Measurements from ENCODE around the gene SBNO2.

SBNO2 gene

DNA sequence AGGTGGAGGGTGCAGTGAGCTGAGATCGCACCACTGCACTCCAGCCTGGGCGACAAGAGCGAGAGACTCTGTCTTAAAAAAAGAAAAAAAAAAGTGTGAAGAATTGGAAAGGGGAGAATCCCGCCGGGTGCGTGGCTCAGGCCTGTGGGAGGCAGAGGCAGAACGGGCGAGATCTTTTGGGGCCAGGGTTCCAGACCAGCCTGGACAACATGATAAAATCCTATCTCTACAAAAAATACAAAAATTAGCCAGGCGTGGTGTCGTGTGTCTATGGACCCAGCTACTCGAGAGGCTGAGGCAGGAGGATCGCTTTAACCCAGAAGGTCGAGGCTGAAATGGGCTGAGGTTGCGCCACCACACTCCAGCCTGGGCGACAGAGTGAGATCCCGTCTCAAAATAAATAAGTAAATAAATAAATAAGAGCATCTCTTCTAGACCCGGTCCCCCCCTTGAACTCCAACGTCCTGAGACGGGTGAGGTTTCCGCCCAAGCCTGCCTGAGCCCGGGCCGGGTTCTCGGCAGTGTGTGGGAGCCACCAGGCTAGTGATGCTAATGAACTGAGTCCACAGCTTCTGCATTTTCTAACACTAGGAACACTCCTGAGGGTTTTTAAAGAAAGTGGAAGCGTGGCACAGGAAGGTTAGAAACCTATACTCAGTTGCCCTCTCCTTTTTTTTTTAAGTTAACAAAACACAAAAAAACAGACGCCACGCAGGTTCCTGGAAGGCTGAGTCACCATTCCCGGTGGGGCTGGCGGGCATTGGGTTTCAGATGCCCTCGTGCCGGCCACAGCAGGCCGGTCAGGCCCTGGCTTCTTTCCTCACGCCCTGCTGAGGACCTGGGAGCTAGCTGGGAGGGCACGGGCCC lies 48.2 kb downstream of the SBNO2 start:
- TF ChIP-seq, protein P1, sequence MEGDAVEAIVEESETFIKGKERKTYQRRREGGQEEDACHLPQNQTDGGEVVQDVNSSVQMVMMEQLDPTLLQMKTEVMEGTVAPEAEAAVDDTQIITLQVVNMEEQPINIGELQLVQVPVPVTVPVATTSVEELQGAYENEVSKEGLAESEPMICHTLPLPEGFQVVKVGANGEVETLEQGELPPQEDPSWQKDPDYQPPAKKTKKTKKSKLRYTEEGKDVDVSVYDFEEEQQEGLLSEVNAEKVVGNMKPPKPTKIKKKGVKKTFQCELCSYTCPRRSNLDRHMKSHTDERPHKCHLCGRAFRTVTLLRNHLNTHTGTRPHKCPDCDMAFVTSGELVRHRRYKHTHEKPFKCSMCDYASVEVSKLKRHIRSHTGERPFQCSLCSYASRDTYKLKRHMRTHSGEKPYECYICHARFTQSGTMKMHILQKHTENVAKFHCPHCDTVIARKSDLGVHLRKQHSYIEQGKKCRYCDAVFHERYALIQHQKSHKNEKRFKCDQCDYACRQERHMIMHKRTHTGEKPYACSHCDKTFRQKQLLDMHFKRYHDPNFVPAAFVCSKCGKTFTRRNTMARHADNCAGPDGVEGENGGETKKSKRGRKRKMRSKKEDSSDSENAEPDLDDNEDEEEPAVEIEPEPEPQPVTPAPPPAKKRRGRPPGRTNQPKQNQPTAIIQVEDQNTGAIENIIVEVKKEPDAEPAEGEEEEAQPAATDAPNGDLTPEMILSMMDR (IDR thresholded peaks at IDR 0.05; ENCODE audit: extremely low read depth, missing control alignments): no peak
- DNase-seq (ENCODE audit: low spot score): no peak

DNA sequence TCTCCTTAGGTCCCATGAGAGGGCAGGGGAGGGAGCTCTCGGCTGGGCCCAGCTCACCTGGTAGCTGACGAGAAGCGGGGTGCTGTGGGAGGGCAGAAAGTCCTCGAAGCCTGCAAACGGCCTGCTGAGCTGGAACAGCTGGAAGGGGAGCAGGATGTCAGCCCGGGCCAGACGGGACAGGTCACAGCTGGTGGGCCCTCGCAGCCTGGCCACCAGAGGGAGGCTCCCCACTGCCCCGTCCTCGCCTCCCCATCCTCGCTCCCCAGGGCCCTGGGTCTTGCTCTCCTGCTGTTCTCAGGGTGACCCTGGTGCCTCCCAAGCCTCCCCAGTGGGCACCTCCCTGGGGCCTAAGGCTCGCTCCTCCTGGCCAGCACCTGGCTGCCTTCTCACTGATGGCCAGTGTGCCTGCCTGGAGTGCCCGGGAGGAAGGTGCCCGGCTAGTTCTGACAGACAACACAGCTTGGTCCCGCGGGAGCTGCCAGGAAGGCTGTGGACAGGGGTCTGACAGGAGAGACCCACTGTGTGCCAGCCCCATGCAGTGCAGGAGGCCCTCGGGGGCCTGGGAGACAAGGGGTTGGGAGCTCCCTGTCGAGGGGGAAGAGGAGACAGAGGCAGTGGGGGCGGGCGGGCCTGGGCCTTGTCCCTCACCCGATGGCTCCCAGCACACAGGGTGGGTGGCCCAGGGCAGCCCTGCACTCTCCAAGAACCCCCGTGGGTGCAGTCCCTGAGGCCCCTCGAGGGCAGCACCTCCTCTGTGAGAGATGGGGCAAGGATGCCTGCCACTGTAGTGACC lies 50.0 kb downstream of the SBNO2 start:
- DNase-seq (ENCODE audit: low spot score): no peak
- TF ChIP-seq, protein P1 (IDR thresholded peaks at IDR 0.05; ENCODE audit: extremely low read depth, missing control alignments): no peak

DNA sequence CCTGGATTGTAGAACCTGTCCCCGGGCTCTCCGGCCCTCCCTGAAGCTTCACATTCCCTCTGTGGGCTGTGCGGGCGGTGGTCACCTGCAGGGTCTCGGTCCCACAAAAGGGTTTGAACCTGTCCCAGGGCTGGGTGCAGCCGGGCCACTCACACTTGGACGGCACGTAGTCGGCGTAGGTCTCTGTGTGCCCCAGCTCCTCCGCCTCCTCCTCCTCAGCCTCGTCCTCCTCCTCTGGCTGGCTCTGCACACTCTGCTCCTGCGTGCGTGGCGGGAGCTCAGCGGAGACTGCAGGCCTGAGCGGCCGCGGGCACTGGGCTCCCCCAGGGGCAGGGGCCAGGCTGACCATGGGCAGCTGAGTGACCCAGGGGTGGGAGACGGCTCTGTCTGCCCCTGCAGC lies 50.7 kb downstream of the SBNO2 start:
- TF ChIP-seq, protein P1 (IDR thresholded peaks at IDR 0.05; ENCODE audit: extremely low read depth, missing control alignments): no peak
- DNase-seq (ENCODE audit: low spot score): no peak

DNA sequence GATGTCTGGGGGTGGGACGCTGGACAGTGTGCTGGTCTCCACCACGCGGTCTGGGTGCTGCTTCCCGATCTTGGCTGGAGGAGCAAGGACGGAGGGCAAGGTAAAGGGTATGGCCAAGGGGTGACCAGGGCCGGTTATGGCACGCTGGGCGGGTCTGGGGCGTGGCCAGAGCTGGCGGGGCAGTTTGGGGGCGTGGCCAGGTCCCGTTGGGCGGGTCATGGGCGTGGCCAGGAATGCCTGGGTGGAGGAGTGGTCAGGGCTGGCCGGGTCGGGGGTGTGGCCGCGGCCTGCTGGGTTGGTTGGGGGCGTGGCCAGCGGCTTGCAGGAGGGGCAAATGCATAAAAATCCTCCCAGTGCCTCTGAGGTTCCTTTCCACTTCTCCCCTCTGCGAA lies 51.1 kb downstream of the SBNO2 start:
- TF ChIP-seq, protein P1 (IDR thresholded peaks at IDR 0.05; ENCODE audit: extremely low read depth, missing control alignments): no peak
- peak; percentile 92 for DNase-seq (ENCODE audit: low spot score)

DNA sequence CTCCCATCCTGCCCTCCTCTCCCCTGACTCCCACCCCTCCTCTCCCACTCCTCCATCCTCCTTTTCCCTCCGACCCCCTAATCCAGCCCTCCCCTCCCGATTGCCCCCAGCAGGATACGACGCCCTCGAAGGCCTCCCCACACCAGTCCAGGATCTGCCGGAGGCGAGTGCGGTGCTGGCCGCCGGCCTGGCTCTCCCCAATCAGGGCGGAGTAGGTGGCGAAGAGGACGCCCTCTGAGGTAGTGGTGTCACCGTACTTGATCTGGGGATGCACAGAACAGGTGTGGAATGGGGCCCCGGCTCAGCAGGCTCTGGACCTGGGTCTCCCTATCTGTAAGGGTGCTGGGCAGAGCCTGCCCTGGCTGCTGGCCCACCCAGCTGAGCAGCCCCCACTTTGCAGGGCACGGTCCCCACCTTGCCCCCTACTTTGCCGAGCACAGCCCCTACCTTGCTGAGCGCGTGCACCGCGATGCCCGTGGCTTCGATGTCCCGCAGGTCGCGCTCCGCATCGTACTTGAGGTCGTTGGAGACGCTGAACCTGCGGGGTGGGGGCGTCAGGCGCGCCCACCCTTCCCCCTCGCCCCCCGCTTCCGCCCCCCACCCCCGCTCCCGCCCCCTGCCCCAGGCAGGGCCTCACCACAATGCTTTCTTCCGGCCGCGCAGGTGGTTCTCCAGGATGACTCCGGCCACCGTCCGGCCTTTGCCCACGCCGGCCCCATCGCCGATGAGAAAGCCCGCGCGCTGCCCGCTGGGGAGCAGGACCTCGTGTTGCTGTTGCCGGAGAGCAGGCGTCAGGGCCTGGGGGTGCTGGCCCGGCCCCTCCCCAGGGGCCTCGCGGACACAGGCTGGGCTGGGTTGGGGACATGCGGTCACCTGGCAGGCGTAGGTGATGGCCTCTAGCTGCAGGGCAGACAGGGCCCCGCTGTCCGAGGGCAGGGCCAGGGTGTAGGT lies 51.8 kb downstream of the SBNO2 start:
- DNase-seq (ENCODE audit: low spot score): no peak
- TF ChIP-seq, protein P1 (IDR thresholded peaks at IDR 0.05; ENCODE audit: extremely low read depth, missing control alignments): no peak

DNA sequence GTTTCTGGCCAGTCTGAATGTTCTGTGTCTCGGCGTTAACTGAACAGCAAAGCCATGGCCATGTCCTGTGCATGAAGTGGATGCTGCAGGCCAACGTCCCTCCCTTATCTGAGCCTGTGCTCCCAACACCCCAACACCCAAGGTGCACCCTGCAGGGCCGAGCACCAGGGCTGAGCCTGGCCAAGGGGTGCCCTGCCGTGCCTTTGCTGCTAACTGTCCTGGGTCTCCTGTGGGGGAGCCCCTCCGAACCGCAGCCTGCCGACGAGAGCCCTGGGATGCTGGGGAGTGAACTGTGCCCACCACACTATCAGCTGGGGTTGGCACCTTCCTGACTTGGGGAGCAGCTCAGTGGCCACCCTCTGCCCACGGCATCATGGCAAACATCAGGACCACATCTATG lies 52.7 kb downstream of the SBNO2 start:
- DNase-seq (ENCODE audit: low spot score): no peak
- TF ChIP-seq, protein P1 (IDR thresholded peaks at IDR 0.05; ENCODE audit: extremely low read depth, missing control alignments): no peak
